ENCODE measurements around the gene BCAS1.

Gene BCAS1

GRCh38 chr20:53962388-53962787 lies 108.0 kb downstream of the BCAS1 start:
- TF ChIP-seq ZBTB7A (IDR thresholded peaks at IDR 0.05; ENCODE audit: low read depth) = no peak
- no peak for TF ChIP-seq NFIC (IDR thresholded peaks at IDR 0.05)
- no peak for TF ChIP-seq EP300 (IDR thresholded peaks at IDR 0.05; ENCODE audit: borderline replicate concordance)
- TF ChIP-seq RAD21 (IDR thresholded peaks at IDR 0.05; ENCODE audit: low read depth) = no peak
- TF ChIP-seq TCF12 (IDR thresholded peaks at IDR 0.05; ENCODE audit: low read depth) = no peak

- TF ChIP-seq TAF1 (IDR thresholded peaks at IDR 0.05; ENCODE audit: low read depth) (no peak), ZBTB7A (IDR thresholded peaks at IDR 0.05; ENCODE audit: low read depth) (no peak), TEAD4 (IDR thresholded peaks at IDR 0.05) (no peak), YY1 (IDR thresholded peaks at IDR 0.05; ENCODE audit: low read depth) (no peak), CEBPB (IDR thresholded peaks at IDR 0.05) (no peak), FOXM1 (IDR thresholded peaks at IDR 0.05; ENCODE audit: borderline replicate concordance, low read depth) (no peak), EGR1 (IDR thresholded peaks at IDR 0.05) (no peak), RAD21 (IDR thresholded peaks at IDR 0.05; ENCODE audit: low read depth) (no peak), USF1 (IDR thresholded peaks at IDR 0.05) (no peak), EP300 (IDR thresholded peaks at IDR 0.05; ENCODE audit: borderline replicate concordance) (no peak), CREB1 (IDR thresholded peaks at IDR 0.05; ENCODE audit: low read depth) (no peak), NFIC (IDR thresholded peaks at IDR 0.05) (no peak)
- TF ChIP-seq, protein P1, sequence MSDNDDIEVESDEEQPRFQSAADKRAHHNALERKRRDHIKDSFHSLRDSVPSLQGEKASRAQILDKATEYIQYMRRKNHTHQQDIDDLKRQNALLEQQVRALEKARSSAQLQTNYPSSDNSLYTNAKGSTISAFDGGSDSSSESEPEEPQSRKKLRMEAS (IDR thresholded peaks at IDR 0.05) = no peak
- TF ChIP-seq, protein P2, sequence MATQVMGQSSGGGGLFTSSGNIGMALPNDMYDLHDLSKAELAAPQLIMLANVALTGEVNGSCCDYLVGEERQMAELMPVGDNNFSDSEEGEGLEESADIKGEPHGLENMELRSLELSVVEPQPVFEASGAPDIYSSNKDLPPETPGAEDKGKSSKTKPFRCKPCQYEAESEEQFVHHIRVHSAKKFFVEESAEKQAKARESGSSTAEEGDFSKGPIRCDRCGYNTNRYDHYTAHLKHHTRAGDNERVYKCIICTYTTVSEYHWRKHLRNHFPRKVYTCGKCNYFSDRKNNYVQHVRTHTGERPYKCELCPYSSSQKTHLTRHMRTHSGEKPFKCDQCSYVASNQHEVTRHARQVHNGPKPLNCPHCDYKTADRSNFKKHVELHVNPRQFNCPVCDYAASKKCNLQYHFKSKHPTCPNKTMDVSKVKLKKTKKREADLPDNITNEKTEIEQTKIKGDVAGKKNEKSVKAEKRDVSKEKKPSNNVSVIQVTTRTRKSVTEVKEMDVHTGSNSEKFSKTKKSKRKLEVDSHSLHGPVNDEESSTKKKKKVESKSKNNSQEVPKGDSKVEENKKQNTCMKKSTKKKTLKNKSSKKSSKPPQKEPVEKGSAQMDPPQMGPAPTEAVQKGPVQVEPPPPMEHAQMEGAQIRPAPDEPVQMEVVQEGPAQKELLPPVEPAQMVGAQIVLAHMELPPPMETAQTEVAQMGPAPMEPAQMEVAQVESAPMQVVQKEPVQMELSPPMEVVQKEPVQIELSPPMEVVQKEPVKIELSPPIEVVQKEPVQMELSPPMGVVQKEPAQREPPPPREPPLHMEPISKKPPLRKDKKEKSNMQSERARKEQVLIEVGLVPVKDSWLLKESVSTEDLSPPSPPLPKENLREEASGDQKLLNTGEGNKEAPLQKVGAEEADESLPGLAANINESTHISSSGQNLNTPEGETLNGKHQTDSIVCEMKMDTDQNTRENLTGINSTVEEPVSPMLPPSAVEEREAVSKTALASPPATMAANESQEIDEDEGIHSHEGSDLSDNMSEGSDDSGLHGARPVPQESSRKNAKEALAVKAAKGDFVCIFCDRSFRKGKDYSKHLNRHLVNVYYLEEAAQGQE (IDR thresholded peaks at IDR 0.05; ENCODE audit: low read depth) = no peak
Observed at GRCh38 chr20:53961527-53961926, 108.9 kb downstream of the BCAS1 start.

- TF ChIP-seq TCF12 (IDR thresholded peaks at IDR 0.05; ENCODE audit: low read depth) (no peak), FOXM1 (IDR thresholded peaks at IDR 0.05; ENCODE audit: borderline replicate concordance, low read depth) (no peak), EGR1 (IDR thresholded peaks at IDR 0.05) (no peak), YY1 (IDR thresholded peaks at IDR 0.05; ENCODE audit: low read depth) (no peak), RAD21 (IDR thresholded peaks at IDR 0.05; ENCODE audit: low read depth) (no peak), CREB1 (IDR thresholded peaks at IDR 0.05; ENCODE audit: low read depth) (no peak), CEBPB (IDR thresholded peaks at IDR 0.05) (no peak), TEAD4 (IDR thresholded peaks at IDR 0.05) (no peak), EP300 (IDR thresholded peaks at IDR 0.05; ENCODE audit: borderline replicate concordance) (no peak), TAF1 (IDR thresholded peaks at IDR 0.05; ENCODE audit: low read depth) (no peak), ZBTB7A (IDR thresholded peaks at IDR 0.05; ENCODE audit: low read depth) (no peak), NFIC (IDR thresholded peaks at IDR 0.05) (no peak), USF1 (IDR thresholded peaks at IDR 0.05) (no peak)
- TF ChIP-seq, protein P2 (IDR thresholded peaks at IDR 0.05; ENCODE audit: low read depth) = no peak
- TF ChIP-seq, protein P1 (IDR thresholded peaks at IDR 0.05) = no peak
Observed at GRCh38 chr20:53960579-53961272, 109.7 kb downstream of the BCAS1 start.

DNA sequence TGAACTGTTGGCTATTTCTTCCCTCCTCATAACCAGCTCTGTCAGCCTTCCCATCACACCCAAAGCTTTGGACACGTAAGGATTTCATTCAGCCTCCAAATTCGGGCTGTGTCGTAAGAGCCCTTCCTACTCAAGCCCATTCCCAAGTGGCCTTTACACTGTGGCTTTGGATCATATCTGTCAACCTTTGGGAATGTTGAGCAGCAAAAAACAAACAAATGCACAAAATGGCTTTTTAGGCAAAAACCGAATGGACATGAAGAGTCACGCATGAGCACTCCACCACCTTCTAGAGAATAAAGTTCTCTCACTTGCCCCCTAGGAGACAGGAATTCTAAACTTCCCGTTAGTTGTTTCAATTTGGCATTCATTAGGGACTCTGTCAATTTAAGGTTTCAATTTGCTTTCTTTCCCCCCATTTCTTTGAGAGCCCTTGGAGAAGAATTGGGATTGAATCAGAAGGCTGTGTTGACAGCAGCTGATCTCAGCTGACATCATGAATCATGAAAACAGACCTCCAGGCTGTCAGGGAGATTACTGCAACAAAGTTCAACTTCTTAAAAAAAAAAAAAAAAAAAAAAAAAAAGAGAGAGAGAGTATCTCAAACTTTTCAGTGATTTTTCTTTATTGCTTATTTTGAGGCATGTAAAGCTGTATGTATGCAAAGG lies 110.3 kb downstream of the BCAS1 start:
- TF ChIP-seq ZBTB7A (IDR thresholded peaks at IDR 0.05; ENCODE audit: low read depth) = no peak
- TF ChIP-seq EP300 (IDR thresholded peaks at IDR 0.05; ENCODE audit: borderline replicate concordance) = no peak
- TF ChIP-seq CREB1 (IDR thresholded peaks at IDR 0.05; ENCODE audit: low read depth) = no peak
- TF ChIP-seq NFIC (IDR thresholded peaks at IDR 0.05) = no peak
- no peak for TF ChIP-seq CEBPB (IDR thresholded peaks at IDR 0.05)
- no peak for TF ChIP-seq YY1 (IDR thresholded peaks at IDR 0.05; ENCODE audit: low read depth)
- TF ChIP-seq RAD21 (IDR thresholded peaks at IDR 0.05; ENCODE audit: low read depth) = no peak
- TF ChIP-seq FOXM1 (IDR thresholded peaks at IDR 0.05; ENCODE audit: borderline replicate concordance, low read depth) = no peak

GRCh38 chr20:53958260-53958659 lies 112.1 kb downstream of the BCAS1 start:
- TF ChIP-seq TAF1 (IDR thresholded peaks at IDR 0.05; ENCODE audit: low read depth) (no peak), CEBPB (IDR thresholded peaks at IDR 0.05) (no peak), EGR1 (IDR thresholded peaks at IDR 0.05) (no peak), YY1 (IDR thresholded peaks at IDR 0.05; ENCODE audit: low read depth) (no peak), TEAD4 (IDR thresholded peaks at IDR 0.05) (no peak), ZBTB7A (IDR thresholded peaks at IDR 0.05; ENCODE audit: low read depth) (no peak), CREB1 (IDR thresholded peaks at IDR 0.05; ENCODE audit: low read depth) (no peak), NFIC (IDR thresholded peaks at IDR 0.05) (no peak), USF1 (IDR thresholded peaks at IDR 0.05) (no peak), EP300 (IDR thresholded peaks at IDR 0.05; ENCODE audit: borderline replicate concordance) (no peak), RAD21 (IDR thresholded peaks at IDR 0.05; ENCODE audit: low read depth) (no peak), FOXM1 (IDR thresholded peaks at IDR 0.05; ENCODE audit: borderline replicate concordance, low read depth) (no peak), TCF12 (IDR thresholded peaks at IDR 0.05; ENCODE audit: low read depth) (no peak)
- TF ChIP-seq, protein P1 (IDR thresholded peaks at IDR 0.05) = no peak
- TF ChIP-seq, protein P2 (IDR thresholded peaks at IDR 0.05; ENCODE audit: low read depth) = no peak
